PC-9 (cell line): ENCODE data around the gene MB21D2.

Experiments
- CTCF ChIP-seq: fragments of 200-600 bp; sonication (generic); conservative IDR thresholded peaks from 2 replicates; pipeline ENCODE4 v1.6.1; 2017; ENCODE audit warnings: mixed run types, antibody characterized with exemption, mild to moderate bottlenecking, moderate library complexity
- EZH2 ChIP-seq: fragments of 200-600 bp; sonication (generic); IDR thresholded peaks from 2 replicates; pipeline ENCODE4 v1.8.0; 2017; ENCODE audit warnings: antibody characterized with exemption, low read depth

GRCh38 chr3:192850451-192850981, 67.1 kb downstream of the MB21D2 start:
- TF ChIP-seq EZH2 (no peak), CTCF (no peak)
